ENCODE data around the gene ACTR3C. TPM values are rescaled to one million over a fixed set of nuclear protein-coding genes. Genes with fewer than 3 reads are reported as not detected.

Gene ACTR3C
- total RNA-seq, 1 experiment from 2014 or later: 3.6 TPM

DNA sequence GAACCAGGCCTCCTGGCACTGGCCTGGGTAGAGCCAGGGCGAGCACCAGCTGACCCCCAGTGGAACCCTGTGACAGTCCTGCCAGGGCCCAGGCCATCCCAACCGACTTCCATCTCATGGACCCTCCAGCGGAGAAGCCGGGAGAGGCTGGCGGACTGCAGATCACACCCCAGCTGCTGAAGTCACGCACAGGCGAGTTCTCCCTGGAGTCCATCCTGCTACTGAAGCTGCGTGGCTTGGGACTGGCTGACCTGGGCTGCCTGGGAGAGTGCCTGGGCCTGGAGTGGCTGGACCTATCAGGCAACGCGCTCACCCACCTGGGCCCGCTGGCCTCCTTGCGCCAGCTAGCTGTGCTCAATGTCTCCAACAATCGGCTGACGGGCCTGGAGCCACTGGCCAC lies 13.4 kb upstream of the ACTR3C start:
- H3K9me3 Mint-ChIP-seq (ENCODE audit: unreplicated experiment): no peaks in the 10 kb centered on the region
- BruUV-seq (replicated peaks): no TSS peak
- DNase-seq (ENCODE audit: unreplicated experiment): no peak
- H3K36me3 Mint-ChIP-seq (ENCODE audit: insufficient read depth, unreplicated experiment): peaks cover 5% of the 10 kb centered on the region
- POLR2A ChIA-PET: no interaction called here
- no peaks in the 10 kb centered on the region for H3K27me3 Mint-ChIP-seq (ENCODE audit: insufficient read depth, unreplicated experiment)
- H3K27ac Mint-ChIP-seq (ENCODE audit: low read depth, unreplicated experiment): no peak overlapping the region
- intact Hi-C loops (cut with micrococcal nuclease): no loop called here
- TF ChIP-seq, protein P1, sequence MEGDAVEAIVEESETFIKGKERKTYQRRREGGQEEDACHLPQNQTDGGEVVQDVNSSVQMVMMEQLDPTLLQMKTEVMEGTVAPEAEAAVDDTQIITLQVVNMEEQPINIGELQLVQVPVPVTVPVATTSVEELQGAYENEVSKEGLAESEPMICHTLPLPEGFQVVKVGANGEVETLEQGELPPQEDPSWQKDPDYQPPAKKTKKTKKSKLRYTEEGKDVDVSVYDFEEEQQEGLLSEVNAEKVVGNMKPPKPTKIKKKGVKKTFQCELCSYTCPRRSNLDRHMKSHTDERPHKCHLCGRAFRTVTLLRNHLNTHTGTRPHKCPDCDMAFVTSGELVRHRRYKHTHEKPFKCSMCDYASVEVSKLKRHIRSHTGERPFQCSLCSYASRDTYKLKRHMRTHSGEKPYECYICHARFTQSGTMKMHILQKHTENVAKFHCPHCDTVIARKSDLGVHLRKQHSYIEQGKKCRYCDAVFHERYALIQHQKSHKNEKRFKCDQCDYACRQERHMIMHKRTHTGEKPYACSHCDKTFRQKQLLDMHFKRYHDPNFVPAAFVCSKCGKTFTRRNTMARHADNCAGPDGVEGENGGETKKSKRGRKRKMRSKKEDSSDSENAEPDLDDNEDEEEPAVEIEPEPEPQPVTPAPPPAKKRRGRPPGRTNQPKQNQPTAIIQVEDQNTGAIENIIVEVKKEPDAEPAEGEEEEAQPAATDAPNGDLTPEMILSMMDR (IDR thresholded peaks at IDR 0.05; ENCODE audit: unreplicated experiment): no peak
- H3K4me1 Mint-ChIP-seq (ENCODE audit: insufficient read depth, unreplicated experiment): no peaks in the 10 kb centered on the region
- no peak overlapping the region for H3K4me3 Mint-ChIP-seq (ENCODE audit: unreplicated experiment)
- CTCF ChIA-PET: interaction anchor here (1.7 kb wide), 1 partner anchor 19 kb away, joined by 9 read pairs; no protein-coding TSS in a partner anchor

DNA sequence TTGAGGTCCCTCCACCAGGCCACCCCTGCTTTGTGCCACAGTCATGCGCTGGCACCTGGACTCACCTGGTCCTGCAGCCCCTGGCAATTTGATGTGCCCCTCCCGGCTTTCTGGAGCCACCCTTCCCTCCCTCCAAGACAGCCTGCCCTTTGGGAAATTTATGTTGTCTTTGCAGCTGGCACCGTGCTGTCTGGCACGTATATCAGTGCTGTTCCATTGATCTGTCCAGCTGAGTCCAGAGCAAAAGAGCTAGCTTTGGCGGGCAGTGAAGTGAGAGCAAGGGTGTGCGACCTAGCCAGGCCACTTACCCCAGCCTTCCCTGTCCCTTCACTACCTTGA lies 12.4 kb upstream of the ACTR3C start:
- CTCF ChIA-PET: interaction anchor here (0.5 to 1.1 kb wide), 3 partner anchors 38 to 443 kb away, joined by 3 read pairs; no protein-coding TSS in a partner anchor
- TF ChIP-seq, protein P1 (IDR thresholded peaks at IDR 0.05; ENCODE audit: unreplicated experiment): no peak
- intact Hi-C loops (cut with micrococcal nuclease): no loop called here
- no peak overlapping the region for H3K27ac Mint-ChIP-seq (ENCODE audit: low read depth, unreplicated experiment)
- peaks cover 11% of the 10 kb centered on the region for H3K36me3 Mint-ChIP-seq (ENCODE audit: insufficient read depth, unreplicated experiment)
- no peak for DNase-seq (ENCODE audit: unreplicated experiment)
- no peaks in the 10 kb centered on the region for H3K4me1 Mint-ChIP-seq (ENCODE audit: insufficient read depth, unreplicated experiment)
- H3K27me3 Mint-ChIP-seq (ENCODE audit: insufficient read depth, unreplicated experiment): no peaks in the 10 kb centered on the region
- no peak overlapping the region for H3K4me3 Mint-ChIP-seq (ENCODE audit: unreplicated experiment)
- POLR2A ChIA-PET: no interaction called here
- H3K9me3 Mint-ChIP-seq (ENCODE audit: unreplicated experiment): no peaks in the 10 kb centered on the region
- BruUV-seq (replicated peaks): no TSS peak

DNA sequence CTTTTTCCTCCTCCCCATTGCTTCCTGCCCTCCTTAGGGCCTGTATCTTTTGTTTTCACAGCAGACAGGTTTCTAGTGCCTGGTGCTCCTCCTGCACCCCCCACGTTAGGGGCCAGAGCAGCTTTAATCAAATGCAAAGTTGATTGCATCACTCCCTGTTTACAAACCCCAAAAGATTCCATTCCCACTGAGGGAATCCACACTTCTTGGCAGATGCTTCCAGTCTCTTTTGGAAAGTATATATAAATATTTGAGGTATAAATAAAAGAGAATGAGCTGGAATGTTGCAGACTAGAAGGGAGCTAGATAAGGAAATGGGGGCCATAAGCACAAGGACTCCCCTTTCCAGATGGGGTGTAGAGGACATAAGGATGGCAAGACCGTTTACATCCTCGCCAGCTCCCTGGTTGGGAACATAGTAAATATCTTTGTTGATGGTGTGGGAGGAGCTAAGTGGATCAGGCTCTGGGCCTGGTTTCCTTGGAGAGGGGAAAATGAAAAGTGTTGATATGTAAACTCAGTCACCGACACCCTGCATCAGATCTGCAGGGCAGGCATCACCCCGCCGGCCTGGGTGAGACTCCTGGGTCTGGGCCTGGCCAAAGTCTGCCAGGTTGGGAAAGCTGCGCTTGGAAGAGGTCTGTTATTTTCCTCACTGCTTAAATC lies 11.9 kb upstream of the ACTR3C start:
- no peak overlapping the region for H3K27ac Mint-ChIP-seq (ENCODE audit: low read depth, unreplicated experiment)
- TF ChIP-seq, protein P1 (IDR thresholded peaks at IDR 0.05; ENCODE audit: unreplicated experiment): no peak
- H3K9me3 Mint-ChIP-seq (ENCODE audit: unreplicated experiment): no peaks in the 10 kb centered on the region
- BruUV-seq (replicated peaks): no TSS peak
- H3K27me3 Mint-ChIP-seq (ENCODE audit: insufficient read depth, unreplicated experiment): no peaks in the 10 kb centered on the region
- no peaks in the 10 kb centered on the region for H3K4me1 Mint-ChIP-seq (ENCODE audit: insufficient read depth, unreplicated experiment)
- DNase-seq (ENCODE audit: unreplicated experiment): no peak
- H3K36me3 Mint-ChIP-seq (ENCODE audit: insufficient read depth, unreplicated experiment): peaks cover 11% of the 10 kb centered on the region
- CTCF ChIA-PET: interaction anchor here (0.7 to 1.1 kb wide), 2 partner anchors 38 to 444 kb away, joined by 3 read pairs; no protein-coding TSS in a partner anchor
- H3K4me3 Mint-ChIP-seq (ENCODE audit: unreplicated experiment): no peak overlapping the region
- intact Hi-C loops (cut with micrococcal nuclease): no loop called here
- POLR2A ChIA-PET: interaction anchor here (0.6 to 0.7 kb wide), 2 partner anchors 197 to 495 kb away, joined by 3 to 4 read pairs; no protein-coding TSS in a partner anchor

DNA sequence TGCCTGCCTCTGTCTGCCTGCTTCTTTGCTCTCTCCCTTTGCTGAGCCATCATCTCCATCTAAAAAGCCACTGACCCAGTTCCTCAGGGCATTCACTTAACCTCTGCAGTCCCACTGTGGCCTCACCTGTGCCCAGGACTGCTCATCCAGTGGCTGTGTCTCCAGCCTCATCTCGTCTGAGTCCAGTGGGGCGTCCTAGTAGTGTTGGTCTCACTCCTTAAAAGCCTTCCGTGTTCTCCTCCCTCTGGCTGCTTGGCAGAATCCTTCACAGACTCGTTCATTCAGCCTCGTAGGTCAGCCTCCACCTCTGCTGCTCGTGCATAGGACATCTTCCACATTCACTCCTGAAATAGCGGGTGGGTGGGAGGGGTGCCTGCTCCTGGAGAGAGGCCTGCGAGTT lies 10.8 kb upstream of the ACTR3C start:
- TF ChIP-seq, protein P1 (IDR thresholded peaks at IDR 0.05; ENCODE audit: unreplicated experiment): no peak
- ChIA-PET POLR2A (no interaction called here), CTCF (no interaction called here)
- Mint-ChIP-seq H3K27ac (ENCODE audit: low read depth, unreplicated experiment) (no peak overlapping the region), H3K9me3 (ENCODE audit: unreplicated experiment) (no peaks in the 10 kb centered on the region), H3K27me3 (ENCODE audit: insufficient read depth, unreplicated experiment) (no peaks in the 10 kb centered on the region), H3K4me1 (ENCODE audit: insufficient read depth, unreplicated experiment) (no peaks in the 10 kb centered on the region), H3K4me3 (ENCODE audit: unreplicated experiment) (no peak overlapping the region), H3K36me3 (ENCODE audit: insufficient read depth, unreplicated experiment) (peaks cover 14% of the 10 kb centered on the region)
- DNase-seq (ENCODE audit: unreplicated experiment): no peak
- intact Hi-C loops (cut with micrococcal nuclease): no loop called here
- BruUV-seq (replicated peaks): no TSS peak

Data from MCF 10A (cell line).